ENCODE data around the gene HNF1B.

- TF ChIP-seq POLR2AphosphoS5 (IDR thresholded peaks at IDR 0.05; ENCODE audit: low read depth, low read length) (no peak), POLR2A (IDR thresholded peaks at IDR 0.05; ENCODE audit: low read depth, low read length) (no peak), POU2F2 (IDR thresholded peaks at IDR 0.05; ENCODE audit: low read depth, low read length) (no peak), SPI1 (IDR thresholded peaks at IDR 0.05; ENCODE audit: low read depth, low read length) (no peak), TAF1 (IDR thresholded peaks at IDR 0.05; ENCODE audit: low read depth, low read length) (no peak), PAX5 (IDR thresholded peaks at IDR 0.05; ENCODE audit: insufficient read depth, low read length, severe bottlenecking) (no peak)
Observed at GRCh38 chr17:37729905-37730304, 15.0 kb downstream of the HNF1B start.
